HepG2 (cell line): ENCODE measurements around the gene HAGH. TPM values are rescaled to one million over a fixed set of nuclear protein-coding genes. Genes with fewer than 3 reads are reported as not detected.

Experiments
- ATAC-seq: fragments of 200-7000 bp; cut with Tn5 transposase; 3 replicates; pipeline ENCODE4 v1.9.1; 2020; ENCODE audit warnings: mild to moderate bottlenecking, moderate library complexity
- BruUV-seq: library from RNA; stranded (reverse); fragments of 400-500 nt; replicated peaks from 2 replicates; lab custom pipeline; 2021; lab: Mats Ljungman, UMichigan
- CTCF ChIA-PET: fragments of 300-600 bp; formaldehyde crosslinking; extraction: SDS; loops from one replicate; lab custom pipeline; 2021; ENCODE audit warnings: low total read pairs, inconsistent platforms, low intra/inter-chr PET ratio; lab: Yijun Ruan, JAX
- POLR2A ChIA-PET: fragments of 350-600 bp; sonication (Branson Sonifier 250); formaldehyde crosslinking; loops from one replicate; lab custom pipeline; 2020; ENCODE audit warnings: antibody characterized with exemption, inconsistent platforms; lab: Yijun Ruan, JAX
- DNase-seq: peaks from one replicate; pipeline ENCODE4 v3.0.0-alpha.2; 2015; ENCODE audit warnings: low spot score
- FAIRE-seq: peaks from 3 replicates; lab custom pipeline; 2011; peaks lifted over from hg19 to GRCh38; lab: Jason Lieb, UNC
- H2AFZ ChIP-seq: one replicate; pipeline ENCODE4 v1.6.1; 2011; ENCODE audit warnings: low read length, inconsistent platforms
- H3K27ac ChIP-seq: fragments of 300-600 bp; 3 replicates; pipeline ENCODE4 v1.8.0; 2011; ENCODE audit warnings: mixed run types, mild to moderate bottlenecking, mixed read lengths, low read length, inconsistent platforms; ENCODE audit not compliant: insufficient read depth; ENCODE audit errors: extremely low read length
- H3K27me3 ChIP-seq, 2 experiments: fragments of 200-600 bp in 1 of 2; 2 replicates in 1 of 2; 3 replicates in 1 of 2; pipeline versions ENCODE4 v1.6.0 to v1.8.0; 2011; ENCODE audit warnings: low read length in 2 of 2, mild to moderate bottlenecking in 2 of 2, moderate library complexity in 2 of 2, inconsistent platforms in 1 of 2; ENCODE audit not compliant: insufficient read depth in 2 of 2, control insufficient read depth in 1 of 2
- H3K36me3 ChIP-seq, 2 experiments: fragments of 200-600 bp in 1 of 2; replicated peaks in 1 of 2; 2 replicates in 1 of 2; 3 replicates in 1 of 2; pipeline versions ENCODE4 v1.5.1 to v1.8.0; 2011; ENCODE audit warnings: low read length in 2 of 2, inconsistent platforms in 1 of 2; ENCODE audit not compliant: insufficient read depth in 2 of 2, control insufficient read depth in 1 of 2
- H3K4me1 ChIP-seq: 2 replicates; pipeline ENCODE4 v1.5.1; 2012; ENCODE audit warnings: low read length, inconsistent platforms; ENCODE audit not compliant: insufficient read depth
- H3K4me2 ChIP-seq: 2 replicates; pipeline ENCODE4 v1.6.0; 2011; ENCODE audit warnings: low read depth, low read length, inconsistent platforms
- H3K4me3 ChIP-seq, 3 experiments: fragments of 200-600 bp in 1 of 3; sonication (generic), shearing (Covaris generic) in 1 of 3; replicated peaks in 1 of 3; 2 replicates each; pipeline ENCODE4 v1.5.1; 2011 to 2016; ENCODE audit warnings: low read length in 3 of 3, inconsistent platforms in 2 of 3, low read depth in 2 of 3, mild to moderate bottlenecking in 2 of 3, control low read depth in 1 of 3, mixed read lengths in 1 of 3; ENCODE audit not compliant: insufficient read depth in 1 of 3
- H3K79me2 ChIP-seq: one replicate; pipeline ENCODE4 v1.6.1; 2011; ENCODE audit warnings: low read length, inconsistent platforms; ENCODE audit not compliant: insufficient read depth
- H3K9ac ChIP-seq: 2 replicates; pipeline ENCODE4 v1.6.0; 2011; ENCODE audit warnings: mild to moderate bottlenecking, low read depth, low read length, inconsistent platforms; ENCODE audit not compliant: insufficient read depth
- H3K9me3 ChIP-seq: 2 replicates; pipeline ENCODE4 v1.5.1; 2012; ENCODE audit warnings: mild to moderate bottlenecking, low read length
- H4K20me1 ChIP-seq: 2 replicates; pipeline ENCODE4 v1.6.0; 2011; ENCODE audit warnings: inconsistent platforms, mild to moderate bottlenecking, low read length, moderate library complexity; ENCODE audit not compliant: insufficient read depth
- TARDBP ChIP-seq: sonication (generic); formaldehyde crosslinking; IDR thresholded peaks from 2 replicates; pipeline ENCODE4 v1.8.0; 2022; ENCODE audit warnings: mild to moderate bottlenecking, missing genetic modification reagents
- ZNF605 ChIP-seq: sonication (generic); formaldehyde crosslinking; IDR thresholded peaks from 2 replicates; pipeline ENCODE4 v1.8.0; 2022; ENCODE audit warnings: mild to moderate bottlenecking, missing genetic modification reagents
- ZZZ3 ChIP-seq: sonication (generic); formaldehyde crosslinking; IDR thresholded peaks from 2 replicates; pipeline ENCODE4 v1.4.0; 2020; ENCODE audit warnings: missing genetic modification reagents, mild to moderate bottlenecking, borderline replicate concordance
- WGBS: methylation state at CpG from one replicate; pipeline ENCODE4 v1.1.6; 2017; ENCODE audit warnings: low lambda C conversion rate; 5-methylcytosine and 5-hydroxymethylcytosine counted together
- in situ Hi-C: cut with HindIII; loops from 2 replicates; pipeline ENCODE4 v1.10.0; 2017; ENCODE audit warnings: low pct_unique_long_range_greater_than_20kb; ENCODE audit not compliant: extremely low pct_ligation_motif_present
- intact Hi-C: fragments of 100-400 bp; cut with micrococcal nuclease; formaldehyde crosslinking; loops from one replicate; pipeline ENCODE4 v1.10.0; 2022; ENCODE audit not compliant: unreplicated experiment
- polyA plus RNA-seq, 8 experiments: library from polyadenylated mRNA; depleted of rRNA in 3 of 8; stranded (reverse) in 7 of 8; unstranded in 1 of 8; fragments of >200 nt; fragmentation: Illumina TruSeq in 4 of 8; extraction: Trizol in 4 of 8; gene quantifications; 2 replicates each; pipeline versions ENCODE4 v1.2.1 to v1.2.3, GENCODE V29; 2011 to 2016; ENCODE audit warnings: low read depth in 4 of 8, missing spikeins in 1 of 8, mixed read lengths in 1 of 8; ENCODE audit not compliant: insufficient read depth in 1 of 8
- total RNA-seq, 5 experiments: library from RNA; depleted of rRNA; stranded (reverse); fragments of >200 nt; fragmentation: Illumina TruSeq; extraction: Trizol; gene quantifications; 2 replicates each; pipeline ENCODE4 v1.2.3, GENCODE V29; 2016; ENCODE audit warnings: low read depth in 1 of 5
- TF ChIP-seq, protein P1 (sequence below): sonication (generic); formaldehyde crosslinking; IDR thresholded peaks from 2 replicates; pipeline ENCODE4 v1.5.0; 2020; ENCODE audit warnings: missing genetic modification reagents

The HAGH gene
- total and polyA plus RNA-seq, 2 of the 13 experiments (the other 11 are each of a cell fraction or from before 2014, with no cell fraction given) = 70.4 to 95.4 TPM

- Histone ChIP-seq H3K27ac (no peak within 1 kb of the TSS), H3K9ac (no peak within 1 kb of the TSS), H3K27me3 (peaks cover 0 to under 1% of the 10 kb centered on the region in 2 experiments; a peak in 2 of 5 replicates), H3K4me3 (no peak within 1 kb of the TSS), H2AFZ (no peak within 1 kb of the TSS), H3K4me2 (peak within 1 kb of the TSS; percentile 48), H3K79me2 (no peaks in the 10 kb centered on the region), H3K36me3 (no peaks in the 10 kb centered on the region), H4K20me1 (no peaks in the 10 kb centered on the region), H3K4me1 (peaks cover 23% of the 10 kb centered on the region), H3K9me3 (no peaks in the 10 kb centered on the region)
- POLR2A ChIA-PET = no interaction called here
- WGBS = 84% methylated on average over 64 of the region's 68 CpGs
- intact Hi-C loops = no loop called here
- BruUV-seq = no TSS peak
- ATAC-seq = no peak
- in situ Hi-C loops = no loop called here
- no peak for DNase-seq
- CTCF ChIA-PET = no interaction called here
- TF ChIP-seq TARDBP (CRISPR knock-in tag) = no peak
- no peak for FAIRE-seq
These were observed 45.5 kb upstream of the HAGH start, which contains the start of gene MEIOB for GRCh38 chr16:1871974-1872635. Gene MEIOB (minus strand): TSS chr16:1872164. CDS start chr16:1868175, 3,989 bp downstream.

DNA sequence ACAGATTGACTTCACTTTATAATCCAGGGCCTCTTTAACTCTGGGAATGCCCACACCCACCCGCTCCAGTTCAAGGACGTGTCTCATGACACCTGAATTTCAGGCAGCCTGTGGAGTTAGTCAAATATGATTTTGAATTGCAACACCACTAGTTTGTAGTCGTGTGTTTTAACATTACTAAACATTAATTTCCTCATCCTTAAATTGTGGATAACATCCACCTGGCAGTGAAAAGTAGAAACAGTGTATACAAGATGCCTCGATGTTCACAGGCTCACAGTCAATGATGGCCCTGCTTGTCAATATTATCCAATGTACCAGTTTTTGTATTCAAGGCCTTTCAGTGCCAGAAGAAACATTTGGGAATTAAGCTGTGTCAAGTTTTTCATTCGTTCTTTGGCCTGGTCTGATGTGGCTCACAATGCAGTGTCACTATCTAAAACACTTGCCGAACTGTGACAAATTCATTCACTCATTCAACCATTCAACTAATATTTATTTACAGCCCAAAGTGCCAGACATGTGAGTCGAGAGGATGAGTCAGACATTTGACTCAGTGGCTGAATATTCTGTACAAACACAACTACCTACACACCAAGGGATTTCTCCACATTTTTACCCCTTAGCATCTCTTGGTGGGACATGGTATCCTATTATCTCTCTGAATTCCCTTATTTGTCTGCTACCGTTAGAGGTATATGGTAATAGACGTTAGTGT is 43.9 kb upstream of the HAGH start:
- H2AFZ ChIP-seq = no peak overlapping the region
- H3K4me1 ChIP-seq = peaks cover 23% of the 10 kb centered on the region
- no peak overlapping the region for H3K9ac ChIP-seq
- no peaks in the 10 kb centered on the region for H3K36me3 ChIP-seq
- peak overlapping the region; percentile 53 for H3K27ac ChIP-seq
- no peak overlapping the region; a peak in 1 of 6 replicates for H3K4me3 ChIP-seq
- FAIRE-seq (peak; percentile 76), DNase-seq (peak; percentile 89), ATAC-seq (peak; percentile 85)
- POLR2A ChIA-PET = interaction anchor here (1.4 to 2.4 kb wide), 4 partner anchors 43 to 94 kb away, joined by 3 to 7 read pairs (median 6); partner anchors contain the start of genes FAHD1 and RPS2
- 0% methylated on average over 9 of the region's 9 CpGs for WGBS
- in situ Hi-C loops = no loop called here
- H3K79me2 ChIP-seq = no peaks in the 10 kb centered on the region
- H3K27me3 ChIP-seq = no peaks in the 10 kb centered on the region
- peak overlapping the region; percentile 48 for H3K4me2 ChIP-seq
- intact Hi-C loops = no loop called here
- BruUV-seq = no TSS peak
- CTCF ChIA-PET = no interaction called here
- no peaks in the 10 kb centered on the region for H3K9me3 ChIP-seq
- no peaks in the 10 kb centered on the region for H4K20me1 ChIP-seq
- TF ChIP-seq ZZZ3 (CRISPR knock-in tag) (no peak), ZNF605 (CRISPR knock-in tag) (no peak)
- TF ChIP-seq, protein P1, sequence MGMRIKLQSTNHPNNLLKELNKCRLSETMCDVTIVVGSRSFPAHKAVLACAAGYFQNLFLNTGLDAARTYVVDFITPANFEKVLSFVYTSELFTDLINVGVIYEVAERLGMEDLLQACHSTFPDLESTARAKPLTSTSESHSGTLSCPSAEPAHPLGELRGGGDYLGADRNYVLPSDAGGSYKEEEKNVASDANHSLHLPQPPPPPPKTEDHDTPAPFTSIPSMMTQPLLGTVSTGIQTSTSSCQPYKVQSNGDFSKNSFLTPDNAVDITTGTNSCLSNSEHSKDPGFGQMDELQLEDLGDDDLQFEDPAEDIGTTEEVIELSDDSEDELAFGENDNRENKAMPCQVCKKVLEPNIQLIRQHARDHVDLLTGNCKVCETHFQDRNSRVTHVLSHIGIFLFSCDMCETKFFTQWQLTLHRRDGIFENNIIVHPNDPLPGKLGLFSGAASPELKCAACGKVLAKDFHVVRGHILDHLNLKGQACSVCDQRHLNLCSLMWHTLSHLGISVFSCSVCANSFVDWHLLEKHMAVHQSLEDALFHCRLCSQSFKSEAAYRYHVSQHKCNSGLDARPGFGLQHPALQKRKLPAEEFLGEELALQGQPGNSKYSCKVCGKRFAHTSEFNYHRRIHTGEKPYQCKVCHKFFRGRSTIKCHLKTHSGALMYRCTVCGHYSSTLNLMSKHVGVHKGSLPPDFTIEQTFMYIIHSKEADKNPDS = no peak
